Measurements from ENCODE around the gene TGM5. TPM values are rescaled to one million over a fixed set of nuclear protein-coding genes. Genes with fewer than 3 reads are reported as not detected.
"Not testable (repeated sequence)": the region's sequence is repeated elsewhere in the genome, so short reads cannot be mapped to it uniquely, and the experiment has no call there.

Gene TGM5
- total RNA-seq, 1 experiment from 2014 or later = not detected

- BruUV-seq (replicated peaks) = no TSS peak
- H3K27ac ChIP-seq (ENCODE audit: low read depth, low read length) = no peak overlapping the region
- H3K9me3 ChIP-seq (ENCODE audit: control insufficient read depth in 1 of 2, insufficient read depth in 1 of 2, low read depth in 1 of 2, low read length in 2 of 2) = no peaks in the 10 kb centered on the region
- H3K9me2 ChIP-seq (ENCODE audit: insufficient read depth) = no peaks in the 10 kb centered on the region
- no peaks in the 10 kb centered on the region for H3K36me3 ChIP-seq (ENCODE audit: control insufficient read depth in 1 of 2, insufficient read depth in 2 of 2, low read length in 2 of 2)
- H3K9ac ChIP-seq (ENCODE audit: low read length) = no peak overlapping the region
- H3K79me2 ChIP-seq (ENCODE audit: insufficient read depth, low read length) = no peaks in the 10 kb centered on the region
- no peak for TF ChIP-seq POLR2A (IDR thresholded peaks at IDR 0.05; ENCODE audit: borderline replicate concordance, extremely low read depth, insufficient read depth, insufficient read length)
- DNase-seq (ENCODE audit: low read depth, low spot score) (no peak), ATAC-seq (no peak)
- RAD21 ChIA-PET (ENCODE audit: low non-redundant PET in 1 of 2, low total read pairs in 2 of 2, uncharacterized antibody in 2 of 2, unreplicated experiment in 2 of 2) = no interaction called here
- no peaks in the 10 kb centered on the region for H4K20me1 ChIP-seq (ENCODE audit: insufficient read depth)
- peaks cover 0 to 4% of the 10 kb centered on the region in 2 experiments; a peak in 1 of 4 replicates for H3K4me1 ChIP-seq (ENCODE audit: control insufficient read depth in 1 of 2, insufficient read depth in 2 of 2, low read length in 2 of 2)
- CTCF ChIA-PET = no interaction called here
- H3K4me3 ChIP-seq (replicated peaks in 1 of 2; ENCODE audit: low read depth in 1 of 2, low read length in 2 of 2) = no peak overlapping the region
- intact Hi-C loops (cut with micrococcal nuclease) = no loop called here
- no peak overlapping the region for H3K4me2 ChIP-seq (ENCODE audit: low read length)
- H2AFZ ChIP-seq (ENCODE audit: low read depth, low read length, poor library complexity, severe bottlenecking) = no peak overlapping the region
- H3K27me3 ChIP-seq (ENCODE audit: insufficient read depth, low read length) = no peaks in the 10 kb centered on the region
- POLR2A ChIA-PET = no interaction called here
Measured at GRCh38 chr15:43199945-43200488, 66.7 kb downstream of the TGM5 start.

GRCh38 chr15:43198992-43199391 is 67.7 kb downstream of the TGM5 start:
- Histone ChIP-seq H4K20me1 (ENCODE audit: insufficient read depth) (peaks cover 3% of the 10 kb centered on the region; the same call in 1 of the 2 replicates), H3K9me2 (ENCODE audit: insufficient read depth) (no peaks in the 10 kb centered on the region), H3K4me2 (ENCODE audit: low read length) (no peak overlapping the region), H3K9ac (ENCODE audit: low read length) (no peak overlapping the region), H3K9me3 (ENCODE audit: control insufficient read depth in 1 of 2, insufficient read depth in 1 of 2, low read depth in 1 of 2, low read length in 2 of 2) (no peaks in the 10 kb centered on the region), H2AFZ (ENCODE audit: low read depth, low read length, poor library complexity, severe bottlenecking) (no peak overlapping the region), H3K36me3 (ENCODE audit: control insufficient read depth in 1 of 2, insufficient read depth in 2 of 2, low read length in 2 of 2) (peaks cover 0 to 6% of the 10 kb centered on the region in 2 experiments; a peak in 2 of 4 replicates), H3K27ac (ENCODE audit: low read depth, low read length) (no peak overlapping the region), H3K79me2 (ENCODE audit: insufficient read depth, low read length) (no peaks in the 10 kb centered on the region), H3K4me3 (replicated peaks in 1 of 2; ENCODE audit: low read depth in 1 of 2, low read length in 2 of 2) (no peak overlapping the region), H3K4me1 (ENCODE audit: control insufficient read depth in 1 of 2, insufficient read depth in 2 of 2, low read length in 2 of 2) (peaks cover 0 to 1% of the 10 kb centered on the region in 2 experiments; a peak in 1 of 4 replicates), H3K27me3 (ENCODE audit: insufficient read depth, low read length) (no peaks in the 10 kb centered on the region)
- CTCF ChIA-PET = no interaction called here
- no peak for ATAC-seq
- intact Hi-C loops (cut with micrococcal nuclease) = no loop called here
- POLR2A ChIA-PET = no interaction called here
- BruUV-seq (replicated peaks) = no TSS peak
- TF ChIP-seq EZH2 (IDR thresholded peaks at IDR 0.05) (no peak), REST (IDR thresholded peaks at IDR 0.05; ENCODE audit: low read depth) (no peak), ATF3 (IDR thresholded peaks at IDR 0.05) (no peak), EGR1 (IDR thresholded peaks at IDR 0.05; ENCODE audit: low read depth) (no peak), FOSL1 (IDR thresholded peaks at IDR 0.05; ENCODE audit: low read depth) (no peak), ZNF274 (IDR thresholded peaks at IDR 0.05; ENCODE audit: low read depth, low read length) (no peak), TCF7L2 (IDR thresholded peaks at IDR 0.05; ENCODE audit: borderline replicate concordance, extremely low read depth, insufficient read depth, insufficient read length) (no peak), SIN3A (IDR thresholded peaks at IDR 0.05; ENCODE audit: low read depth) (no peak)
- no peak for DNase-seq (ENCODE audit: low read depth, low spot score)
- RAD21 ChIA-PET (ENCODE audit: low non-redundant PET in 1 of 2, low total read pairs in 2 of 2, uncharacterized antibody in 2 of 2, unreplicated experiment in 2 of 2) = no interaction called here

GRCh38 chr15:43198556-43198955 is 68.2 kb downstream of the TGM5 start:
- H3K4me3 ChIP-seq (replicated peaks in 1 of 2; ENCODE audit: low read depth in 1 of 2, low read length in 2 of 2); H3K36me3 ChIP-seq (ENCODE audit: control insufficient read depth in 1 of 2, insufficient read depth in 2 of 2, low read length in 2 of 2); H3K9me2 ChIP-seq (ENCODE audit: insufficient read depth); RAD21 ChIA-PET (ENCODE audit: low non-redundant PET in 1 of 2, low total read pairs in 2 of 2, uncharacterized antibody in 2 of 2, unreplicated experiment in 2 of 2); intact Hi-C loops (cut with micrococcal nuclease); BruUV-seq (replicated peaks); POLR2A ChIA-PET; H2AFZ ChIP-seq (ENCODE audit: low read depth, low read length, poor library complexity, severe bottlenecking); ATAC-seq; H3K79me2 ChIP-seq (ENCODE audit: insufficient read depth, low read length); H3K4me2 ChIP-seq (ENCODE audit: low read length); CTCF ChIA-PET; H3K27me3 ChIP-seq (ENCODE audit: insufficient read depth, low read length); H3K9me3 ChIP-seq (ENCODE audit: control insufficient read depth in 1 of 2, insufficient read depth in 1 of 2, low read depth in 1 of 2, low read length in 2 of 2); H3K4me1 ChIP-seq (ENCODE audit: control insufficient read depth in 1 of 2, insufficient read depth in 2 of 2, low read length in 2 of 2); H4K20me1 ChIP-seq (ENCODE audit: insufficient read depth); H3K27ac ChIP-seq (ENCODE audit: low read depth, low read length); H3K9ac ChIP-seq (ENCODE audit: low read length); DNase-seq (ENCODE audit: low read depth, low spot score): not testable (repeated sequence)
